Nephron progenitor cell (in vitro differentiated cells): ENCODE measurements around the gene SLC38A1.
A peak's percentile ranks its signal among the peaks of the same experiment; 100 is the strongest.

ENCODE experiments used
- DNase-seq: peaks from one replicate; pipeline ENCODE4 v3.0.0; 2021
- H3K27ac Mint-ChIP-seq: 2 replicates; pipeline ENCODE4 v1.8.0; 2021; ENCODE audit warnings: mild to moderate bottlenecking, moderate library complexity, mixed read lengths
- H3K27me3 Mint-ChIP-seq: 2 replicates; pipeline ENCODE4 v1.8.0; 2021; ENCODE audit warnings: mild to moderate bottlenecking, low read depth, mixed read lengths; ENCODE audit not compliant: poor library complexity
- H3K36me3 Mint-ChIP-seq: 2 replicates; pipeline ENCODE4 v1.8.0; 2021; ENCODE audit warnings: low read depth, mixed read lengths
- H3K4me1 Mint-ChIP-seq: 2 replicates; pipeline ENCODE4 v1.8.0; 2021; ENCODE audit warnings: mixed read lengths
- H3K4me3 Mint-ChIP-seq: 2 replicates; pipeline ENCODE4 v1.8.0; 2021; ENCODE audit warnings: mild to moderate bottlenecking, moderate library complexity, mixed read lengths
- H3K9me3 Mint-ChIP-seq: 2 replicates; pipeline ENCODE4 v1.8.0; 2021; ENCODE audit warnings: mild to moderate bottlenecking, moderate library complexity, mixed read lengths
- TF ChIP-seq, protein P1 (sequence below): fragments of 200-600 bp; sonication (generic); IDR thresholded peaks from 2 replicates; pipeline ENCODE4 v1.5.0; 2021; ENCODE audit warnings: antibody characterized with exemption

The SLC38A1 gene

GRCh38 chr12:46160981-46161690 lies 107.7 kb downstream of the SLC38A1 start:
- no peak for DNase-seq
- no peak overlapping the region for H3K4me3 Mint-ChIP-seq
- H3K27ac Mint-ChIP-seq, result no peak overlapping the region
- H3K27me3 Mint-ChIP-seq, result no peaks in the 10 kb centered on the region
- peaks cover 29% of the 10 kb centered on the region for H3K4me1 Mint-ChIP-seq
- peaks cover 7% of the 10 kb centered on the region for H3K36me3 Mint-ChIP-seq
- peaks cover 14% of the 10 kb centered on the region for H3K9me3 Mint-ChIP-seq
- TF ChIP-seq, protein P1, sequence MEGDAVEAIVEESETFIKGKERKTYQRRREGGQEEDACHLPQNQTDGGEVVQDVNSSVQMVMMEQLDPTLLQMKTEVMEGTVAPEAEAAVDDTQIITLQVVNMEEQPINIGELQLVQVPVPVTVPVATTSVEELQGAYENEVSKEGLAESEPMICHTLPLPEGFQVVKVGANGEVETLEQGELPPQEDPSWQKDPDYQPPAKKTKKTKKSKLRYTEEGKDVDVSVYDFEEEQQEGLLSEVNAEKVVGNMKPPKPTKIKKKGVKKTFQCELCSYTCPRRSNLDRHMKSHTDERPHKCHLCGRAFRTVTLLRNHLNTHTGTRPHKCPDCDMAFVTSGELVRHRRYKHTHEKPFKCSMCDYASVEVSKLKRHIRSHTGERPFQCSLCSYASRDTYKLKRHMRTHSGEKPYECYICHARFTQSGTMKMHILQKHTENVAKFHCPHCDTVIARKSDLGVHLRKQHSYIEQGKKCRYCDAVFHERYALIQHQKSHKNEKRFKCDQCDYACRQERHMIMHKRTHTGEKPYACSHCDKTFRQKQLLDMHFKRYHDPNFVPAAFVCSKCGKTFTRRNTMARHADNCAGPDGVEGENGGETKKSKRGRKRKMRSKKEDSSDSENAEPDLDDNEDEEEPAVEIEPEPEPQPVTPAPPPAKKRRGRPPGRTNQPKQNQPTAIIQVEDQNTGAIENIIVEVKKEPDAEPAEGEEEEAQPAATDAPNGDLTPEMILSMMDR, result no peak

GRCh38 chr12:46160101-46160980 lies 108.5 kb downstream of the SLC38A1 start:
- H3K9me3 Mint-ChIP-seq, result peaks cover 18% of the 10 kb centered on the region
- no peak for DNase-seq
- peaks cover 3% of the 10 kb centered on the region for H3K27me3 Mint-ChIP-seq
- TF ChIP-seq, protein P1, result no peak
- H3K4me1 Mint-ChIP-seq, result peaks cover 29% of the 10 kb centered on the region
- H3K27ac Mint-ChIP-seq, result no peak overlapping the region
- H3K4me3 Mint-ChIP-seq, result no peak overlapping the region
- H3K36me3 Mint-ChIP-seq, result peaks cover 11% of the 10 kb centered on the region

DNA sequence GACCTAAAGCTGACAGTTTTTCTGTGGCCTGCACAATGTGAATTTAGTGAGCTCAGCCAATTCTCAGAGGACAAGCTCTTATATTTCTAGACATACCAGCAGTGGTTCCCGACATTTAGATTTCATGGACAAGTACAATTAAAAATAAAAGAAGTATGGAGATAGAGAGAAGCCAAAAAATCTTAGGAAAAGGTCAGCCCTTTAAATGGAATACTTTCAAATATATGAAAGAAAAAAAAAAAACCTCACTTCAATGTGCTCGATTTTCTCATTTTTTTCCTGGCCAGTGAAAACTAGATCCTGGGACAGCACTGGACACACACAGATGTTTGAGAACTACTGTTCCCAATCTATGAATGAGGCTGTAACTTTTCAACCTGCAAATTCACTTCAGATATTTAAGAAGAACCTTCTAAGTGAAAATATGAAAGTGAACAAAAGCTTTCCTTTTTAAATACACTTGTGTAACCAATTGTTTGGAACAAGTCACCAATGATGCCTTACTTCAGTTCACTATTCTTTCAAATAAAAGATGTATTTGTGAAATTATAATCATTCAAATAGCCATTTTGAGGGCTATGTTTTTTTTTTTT lies 109.4 kb downstream of the SLC38A1 start:
- Mint-ChIP-seq H3K4me3 (no peak overlapping the region), H3K27ac (peak overlapping the region; percentile 66), H3K36me3 (peaks cover 11% of the 10 kb centered on the region), H3K27me3 (peaks cover 3% of the 10 kb centered on the region), H3K4me1 (peaks cover 29% of the 10 kb centered on the region), H3K9me3 (peaks cover 18% of the 10 kb centered on the region)
- DNase-seq, result no peak
- TF ChIP-seq, protein P1, result no peak

- DNase-seq, result no peak
- H3K4me1 Mint-ChIP-seq, result peaks cover 29% of the 10 kb centered on the region
- TF ChIP-seq, protein P1, result no peak
- H3K9me3 Mint-ChIP-seq, result peaks cover 18% of the 10 kb centered on the region
- H3K27ac Mint-ChIP-seq, result no peak overlapping the region
- H3K27me3 Mint-ChIP-seq, result peaks cover 3% of the 10 kb centered on the region
- peaks cover 11% of the 10 kb centered on the region for H3K36me3 Mint-ChIP-seq
- H3K4me3 Mint-ChIP-seq, result no peak overlapping the region
Observed at GRCh38 chr12:46158501-46158900, 110.3 kb downstream of the SLC38A1 start.

DNA sequence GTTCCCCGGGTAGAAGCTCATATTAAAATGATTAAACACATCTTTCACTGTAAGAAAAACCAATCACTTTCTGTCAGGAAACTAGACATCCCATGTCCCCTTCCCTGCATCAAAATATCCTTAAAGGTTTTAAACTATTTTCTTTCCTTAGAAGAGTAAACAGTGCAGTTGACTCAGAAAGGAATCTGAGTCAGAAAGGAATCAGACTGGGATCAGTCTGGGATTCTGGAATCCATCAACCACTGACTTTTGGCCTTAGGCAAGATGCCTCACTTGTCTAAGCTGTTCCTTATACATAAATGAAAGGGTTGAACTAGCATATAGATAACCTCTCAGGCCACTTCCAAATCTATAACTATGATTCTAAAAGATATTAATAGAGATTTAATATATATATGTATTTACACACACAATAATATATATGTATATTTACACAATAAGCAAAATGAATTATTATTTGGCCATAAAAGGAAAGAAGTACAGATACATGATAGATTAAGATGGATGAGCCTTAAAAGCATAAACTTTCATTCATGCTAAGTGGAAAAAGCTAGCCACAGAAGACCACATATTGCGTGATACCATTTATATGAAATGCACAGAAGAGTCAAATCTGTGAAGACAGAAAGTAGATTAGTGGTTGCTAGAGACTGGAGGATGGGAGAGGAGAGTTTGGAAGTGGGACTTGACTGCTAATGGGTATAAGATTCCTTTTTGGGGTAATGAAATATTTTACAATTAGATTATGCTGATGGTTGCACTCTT lies 114.4 kb downstream of the SLC38A1 start:
- no peak overlapping the region for H3K4me3 Mint-ChIP-seq

More for the DNA sequence above, 114.4 kb downstream of the SLC38A1 start:
- Mint-ChIP-seq H3K9me3 (peaks cover 18% of the 10 kb centered on the region), H3K4me1 (peaks cover 19% of the 10 kb centered on the region), H3K36me3 (peaks cover 11% of the 10 kb centered on the region), H3K27me3 (peaks cover 3% of the 10 kb centered on the region), H3K27ac (peak overlapping the region; percentile 68)
- TF ChIP-seq, protein P1, result no peak
- DNase-seq, result no peak
